ENCODE results near the gene EEF2K. TPM values are rescaled to one million over a fixed set of nuclear protein-coding genes. Genes with fewer than 3 reads are reported as not detected.

The EEF2K gene
- total and polyA plus RNA-seq, 2 of the 13 experiments (the other 11 are each of a cell fraction or from before 2014, with no cell fraction given) = 22.0 to 23.8 TPM

- H3K36me3 ChIP-seq (replicated peaks in 1 of 2; ENCODE audit: control insufficient read depth in 1 of 2, insufficient read depth in 2 of 2, low read length in 2 of 2) = peaks cover 73 to 89% of the 10 kb centered on the region in 2 experiments
- no peak for DNase-seq (ENCODE audit: low spot score)
- in situ Hi-C loops (cut with HindIII; ENCODE audit: extremely low pct_ligation_motif_present, low pct_unique_long_range_greater_than_20kb) = no loop called here
- TF ChIP-seq AGO2 (optimal IDR thresholded peaks at IDR 0.05; ENCODE audit: low read depth, low read length) (peak; percentile 50), ARID5B (CRISPR knock-in tag; IDR thresholded peaks at IDR 0.05) (no peak), NFKB2 (CRISPR knock-in tag; IDR thresholded peaks at IDR 0.05; ENCODE audit: borderline replicate concordance) (0 out of 2 replicates have a peak, but pooled peaks have one; percentile 23), POLR2AphosphoS5 (IDR thresholded peaks at IDR 0.05; ENCODE audit: low read depth, low read length) (no peak), ZBTB4 (CRISPR knock-in tag; IDR thresholded peaks at IDR 0.05; ENCODE audit: borderline replicate concordance) (0 out of 2 replicates have a peak, but pooled peaks have one; percentile 17), ZNF232 (CRISPR knock-in tag; IDR thresholded peaks at IDR 0.05; ENCODE audit: borderline replicate concordance) (no peak), POLR2G (IDR thresholded peaks at IDR 0.05; ENCODE audit: low read depth, low read length) (peak; percentile 49; the same call in 1 of the 2 replicates), RBM22 (optimal IDR thresholded peaks at IDR 0.05; ENCODE audit: low read length) (peak; percentile 68)
- TF ChIP-seq, protein P1, sequence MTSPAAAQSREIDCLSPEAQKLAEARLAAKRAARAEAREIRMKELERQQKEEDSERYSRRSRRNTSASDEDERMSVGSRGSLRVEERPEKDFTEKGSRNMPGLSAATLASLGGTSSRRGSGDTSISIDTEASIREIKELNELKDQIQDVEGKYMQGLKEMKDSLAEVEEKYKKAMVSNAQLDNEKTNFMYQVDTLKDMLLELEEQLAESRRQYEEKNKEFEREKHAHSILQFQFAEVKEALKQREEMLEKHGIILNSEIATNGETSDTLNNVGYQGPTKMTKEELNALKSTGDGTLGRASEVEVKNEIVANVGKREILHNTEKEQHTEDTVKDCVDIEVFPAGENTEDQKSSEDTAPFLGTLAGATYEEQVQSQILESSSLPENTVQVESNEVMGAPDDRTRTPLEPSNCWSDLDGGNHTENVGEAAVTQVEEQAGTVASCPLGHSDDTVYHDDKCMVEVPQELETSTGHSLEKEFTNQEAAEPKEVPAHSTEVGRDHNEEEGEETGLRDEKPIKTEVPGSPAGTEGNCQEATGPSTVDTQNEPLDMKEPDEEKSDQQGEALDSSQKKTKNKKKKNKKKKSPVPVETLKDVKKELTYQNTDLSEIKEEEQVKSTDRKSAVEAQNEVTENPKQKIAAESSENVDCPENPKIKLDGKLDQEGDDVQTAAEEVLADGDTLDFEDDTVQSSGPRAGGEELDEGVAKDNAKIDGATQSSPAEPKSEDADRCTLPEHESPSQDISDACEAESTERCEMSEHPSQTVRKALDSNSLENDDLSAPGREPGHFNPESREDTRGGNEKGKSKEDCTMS (CRISPR knock-in tag; conservative IDR thresholded peaks at IDR 0.05) = no peak
- TF ChIP-seq, protein P2, sequence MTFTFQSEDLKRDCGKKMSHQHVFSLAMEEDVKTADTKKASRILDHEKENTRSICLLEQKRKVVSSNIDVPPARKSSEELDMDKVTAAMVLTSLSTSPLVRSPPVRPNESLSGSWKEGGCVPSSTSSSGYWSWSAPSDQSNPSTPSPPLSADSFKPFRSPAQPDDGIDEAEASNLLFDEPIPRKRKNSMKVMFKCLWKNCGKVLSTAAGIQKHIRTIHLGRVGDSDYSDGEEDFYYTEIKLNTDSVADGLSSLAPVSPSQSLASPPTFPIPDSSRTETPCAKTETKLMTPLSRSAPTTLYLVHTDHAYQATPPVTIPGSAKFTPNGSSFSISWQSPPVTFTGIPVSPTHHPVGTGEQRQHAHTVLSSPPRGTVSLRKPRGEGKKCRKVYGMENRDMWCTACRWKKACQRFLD (CRISPR knock-in tag; IDR thresholded peaks at IDR 0.05; ENCODE audit: borderline replicate concordance) = no peak
Observed at GRCh38 chr16:22312897-22313781, 107.1 kb downstream of the EEF2K start.

More at GRCh38 chr16:22312897-22313781, 107.1 kb downstream of the EEF2K start:
- H3K27ac ChIP-seq (ENCODE audit: extremely low read length, insufficient read depth, low read length) = no peak overlapping the region
- CTCF ChIA-PET (ENCODE audit: low intra/inter-chr PET ratio, low total read pairs) = no interaction called here
- no peak overlapping the region for H3K4me2 ChIP-seq (ENCODE audit: low read depth, low read length)
- ATAC-seq (no peak), FAIRE-seq (no peak)
- H2AFZ ChIP-seq (ENCODE audit: low read length) = no peak overlapping the region
- no peaks in the 10 kb centered on the region for H3K79me2 ChIP-seq (ENCODE audit: insufficient read depth, low read length)
- intact Hi-C loops (cut with micrococcal nuclease; ENCODE audit: unreplicated experiment) = no loop called here
- no peaks in the 10 kb centered on the region for H3K9me3 ChIP-seq (ENCODE audit: low read length)
- WGBS (ENCODE audit: low lambda C conversion rate) = 95% methylated on average over 22 of the region's 23 CpGs
- BruUV-seq (replicated peaks) = no TSS peak
- no peak overlapping the region for H3K9ac ChIP-seq (ENCODE audit: insufficient read depth, low read depth, low read length)
- H3K4me3 ChIP-seq (replicated peaks in 1 of 3; ENCODE audit: insufficient read depth in 1 of 3, low read depth in 2 of 3, low read length in 3 of 3) = no peak overlapping the region
- H4K20me1 ChIP-seq (ENCODE audit: insufficient read depth, low read length) = no peaks in the 10 kb centered on the region; the same call in 1 of the 2 replicates
- H3K27me3 ChIP-seq (ENCODE audit: control insufficient read depth in 1 of 2, insufficient read depth in 2 of 2, low read length in 2 of 2) = no peaks in the 10 kb centered on the region
- 0 out of 2 replicates have a peak, but pooled peaks cover 7% of the 10 kb centered on the region for H3K4me1 ChIP-seq (ENCODE audit: insufficient read depth, low read length)
- POLR2A ChIA-PET = no interaction called here

Measured in HepG2 (cell line).